HepG2 (cell line): ENCODE measurements around the gene ARHGAP15. TPM values are rescaled to one million over a fixed set of nuclear protein-coding genes. Genes with fewer than 3 reads are reported as not detected.

ENCODE experiments used
- ATAC-seq: fragments of 200-7000 bp; cut with Tn5 transposase; 3 replicates; pipeline ENCODE4 v1.9.1; 2020; ENCODE audit warnings: mild to moderate bottlenecking, moderate library complexity
- BruUV-seq: library from RNA; stranded (reverse); fragments of 400-500 nt; replicated peaks from 2 replicates; lab custom pipeline; 2021; lab: Mats Ljungman, UMichigan
- CTCF ChIA-PET: fragments of 300-600 bp; formaldehyde crosslinking; extraction: SDS; loops from one replicate; lab custom pipeline; 2021; ENCODE audit warnings: low total read pairs, inconsistent platforms, low intra/inter-chr PET ratio; lab: Yijun Ruan, JAX
- POLR2A ChIA-PET: fragments of 350-600 bp; sonication (Branson Sonifier 250); formaldehyde crosslinking; loops from one replicate; lab custom pipeline; 2020; ENCODE audit warnings: antibody characterized with exemption, inconsistent platforms; lab: Yijun Ruan, JAX
- DNase-seq: peaks from one replicate; pipeline ENCODE4 v3.0.0-alpha.2; 2015; ENCODE audit warnings: low spot score
- FAIRE-seq: peaks from 3 replicates; lab custom pipeline; 2011; peaks lifted over from hg19 to GRCh38; lab: Jason Lieb, UNC
- H2AFZ ChIP-seq: one replicate; pipeline ENCODE4 v1.6.1; 2011; ENCODE audit warnings: low read length, inconsistent platforms
- H3K27ac ChIP-seq: fragments of 300-600 bp; 3 replicates; pipeline ENCODE4 v1.8.0; 2011; ENCODE audit warnings: mixed run types, mild to moderate bottlenecking, mixed read lengths, low read length, inconsistent platforms; ENCODE audit not compliant: insufficient read depth; ENCODE audit errors: extremely low read length
- H3K27me3 ChIP-seq, 2 experiments: fragments of 200-600 bp in 1 of 2; 2 replicates in 1 of 2; 3 replicates in 1 of 2; pipeline versions ENCODE4 v1.6.0 to v1.8.0; 2011; ENCODE audit warnings: low read length in 2 of 2, mild to moderate bottlenecking in 2 of 2, moderate library complexity in 2 of 2, inconsistent platforms in 1 of 2; ENCODE audit not compliant: insufficient read depth in 2 of 2, control insufficient read depth in 1 of 2
- H3K36me3 ChIP-seq, 2 experiments: fragments of 200-600 bp in 1 of 2; replicated peaks in 1 of 2; 2 replicates in 1 of 2; 3 replicates in 1 of 2; pipeline versions ENCODE4 v1.5.1 to v1.8.0; 2011; ENCODE audit warnings: low read length in 2 of 2, inconsistent platforms in 1 of 2; ENCODE audit not compliant: insufficient read depth in 2 of 2, control insufficient read depth in 1 of 2
- H3K4me1 ChIP-seq: 2 replicates; pipeline ENCODE4 v1.5.1; 2012; ENCODE audit warnings: low read length, inconsistent platforms; ENCODE audit not compliant: insufficient read depth
- H3K4me2 ChIP-seq: 2 replicates; pipeline ENCODE4 v1.6.0; 2011; ENCODE audit warnings: low read depth, low read length, inconsistent platforms
- H3K4me3 ChIP-seq, 3 experiments: fragments of 200-600 bp in 1 of 3; sonication (generic), shearing (Covaris generic) in 1 of 3; replicated peaks in 1 of 3; 2 replicates each; pipeline ENCODE4 v1.5.1; 2011 to 2016; ENCODE audit warnings: low read length in 3 of 3, inconsistent platforms in 2 of 3, low read depth in 2 of 3, mild to moderate bottlenecking in 2 of 3, control low read depth in 1 of 3, mixed read lengths in 1 of 3; ENCODE audit not compliant: insufficient read depth in 1 of 3
- H3K79me2 ChIP-seq: one replicate; pipeline ENCODE4 v1.6.1; 2011; ENCODE audit warnings: low read length, inconsistent platforms; ENCODE audit not compliant: insufficient read depth
- H3K9ac ChIP-seq: 2 replicates; pipeline ENCODE4 v1.6.0; 2011; ENCODE audit warnings: mild to moderate bottlenecking, low read depth, low read length, inconsistent platforms; ENCODE audit not compliant: insufficient read depth
- H3K9me3 ChIP-seq: 2 replicates; pipeline ENCODE4 v1.5.1; 2012; ENCODE audit warnings: mild to moderate bottlenecking, low read length
- H4K20me1 ChIP-seq: 2 replicates; pipeline ENCODE4 v1.6.0; 2011; ENCODE audit warnings: inconsistent platforms, mild to moderate bottlenecking, low read length, moderate library complexity; ENCODE audit not compliant: insufficient read depth
- ERF ChIP-seq: IDR thresholded peaks from 2 replicates; pipeline ENCODE4 v1.6.1; 2018; ENCODE audit warnings: missing biosample characterization, missing genetic modification reagents
- HNRNPL ChIP-seq: fragments of 200-400 bp; formaldehyde crosslinking; IDR thresholded peaks from 2 replicates; pipeline ENCODE4 v1.6.1; 2017; ENCODE audit warnings: mild to moderate bottlenecking, low read depth, low read length
- HNRNPUL1 ChIP-seq: fragments of 200-400 bp; formaldehyde crosslinking; IDR thresholded peaks from 2 replicates; pipeline ENCODE4 v1.6.1; 2017; ENCODE audit warnings: low read depth, mild to moderate bottlenecking, low read length, moderate library complexity
- HOXD1 ChIP-seq: sonication (generic); formaldehyde crosslinking; IDR thresholded peaks from 2 replicates; pipeline ENCODE4 v1.5.0; 2020; ENCODE audit warnings: missing genetic modification reagents
- JUN ChIP-seq: sonication (generic); formaldehyde crosslinking; IDR thresholded peaks from 2 replicates; pipeline ENCODE4 v1.4.0; 2020; ENCODE audit warnings: mild to moderate bottlenecking, missing genetic modification reagents
- KLF13 ChIP-seq: sonication (generic); formaldehyde crosslinking; IDR thresholded peaks from 2 replicates; pipeline ENCODE4 v1.4.0; 2020; ENCODE audit warnings: mild to moderate bottlenecking, missing genetic modification reagents
- PHF5A ChIP-seq: IDR thresholded peaks from one replicate; pipeline ENCODE4 v1.6.1; 2018; ENCODE audit warnings: low read depth, missing genetic modification reagents; ENCODE audit not compliant: unreplicated experiment
- RFX3 ChIP-seq: IDR thresholded peaks from 2 replicates; pipeline ENCODE4 v1.6.1; 2016; ENCODE audit warnings: missing biosample characterization, missing genetic modification reagents
- RFXAP ChIP-seq: sonication (generic); formaldehyde crosslinking; IDR thresholded peaks from 2 replicates; pipeline ENCODE4 v1.4.0; 2020; ENCODE audit warnings: missing genetic modification reagents, borderline replicate concordance
- SIX1 ChIP-seq: sonication (generic); formaldehyde crosslinking; IDR thresholded peaks from 2 replicates; pipeline ENCODE4 v1.4.0; 2020; ENCODE audit warnings: missing genetic modification reagents, borderline replicate concordance
- SP140L ChIP-seq: sonication (generic); formaldehyde crosslinking; IDR thresholded peaks from 2 replicates; pipeline ENCODE4 v1.4.0; 2020; ENCODE audit warnings: missing genetic modification reagents, borderline replicate concordance
- SUZ12 ChIP-seq: fragments of 150-350 bp; IDR thresholded peaks from 2 replicates; pipeline ENCODE4 v1.6.1; 2014; ENCODE audit warnings: low read depth, low read length
- TARDBP ChIP-seq: sonication (generic); formaldehyde crosslinking; IDR thresholded peaks from 2 replicates; pipeline ENCODE4 v1.8.0; 2022; ENCODE audit warnings: mild to moderate bottlenecking, missing genetic modification reagents
- ZNF605 ChIP-seq: sonication (generic); formaldehyde crosslinking; IDR thresholded peaks from 2 replicates; pipeline ENCODE4 v1.8.0; 2022; ENCODE audit warnings: mild to moderate bottlenecking, missing genetic modification reagents
- ZNF607 ChIP-seq: sonication (generic); formaldehyde crosslinking; IDR thresholded peaks from 2 replicates; pipeline ENCODE4 v1.5.1; 2020; ENCODE audit warnings: missing genetic modification reagents, mild to moderate bottlenecking, borderline replicate concordance
- in situ Hi-C: cut with HindIII; loops from 2 replicates; pipeline ENCODE4 v1.10.0; 2017; ENCODE audit warnings: low pct_unique_long_range_greater_than_20kb; ENCODE audit not compliant: extremely low pct_ligation_motif_present
- intact Hi-C: fragments of 100-400 bp; cut with micrococcal nuclease; formaldehyde crosslinking; loops from one replicate; pipeline ENCODE4 v1.10.0; 2022; ENCODE audit not compliant: unreplicated experiment
- polyA plus RNA-seq, 8 experiments: library from polyadenylated mRNA; depleted of rRNA in 3 of 8; stranded (reverse) in 7 of 8; unstranded in 1 of 8; fragments of >200 nt; fragmentation: Illumina TruSeq in 4 of 8; extraction: Trizol in 4 of 8; gene quantifications; 2 replicates each; pipeline versions ENCODE4 v1.2.1 to v1.2.3, GENCODE V29; 2011 to 2016; ENCODE audit warnings: low read depth in 4 of 8, missing spikeins in 1 of 8, mixed read lengths in 1 of 8; ENCODE audit not compliant: insufficient read depth in 1 of 8
- total RNA-seq, 5 experiments: library from RNA; depleted of rRNA; stranded (reverse); fragments of >200 nt; fragmentation: Illumina TruSeq; extraction: Trizol; gene quantifications; 2 replicates each; pipeline ENCODE4 v1.2.3, GENCODE V29; 2016; ENCODE audit warnings: low read depth in 1 of 5
- TF ChIP-seq, protein P1 (sequence below): sonication (generic); formaldehyde crosslinking; IDR thresholded peaks from 2 replicates; pipeline ENCODE4 v1.4.0; 2020; ENCODE audit warnings: missing genetic modification reagents, mild to moderate bottlenecking, borderline replicate concordance
- TF ChIP-seq, protein P2 (sequence below): sonication (generic); formaldehyde crosslinking; IDR thresholded peaks from 2 replicates; pipeline ENCODE4 v1.4.0; 2020; ENCODE audit warnings: missing genetic modification reagents, mild to moderate bottlenecking, borderline replicate concordance

Gene ARHGAP15
- total and polyA plus RNA-seq, 2 of the 13 experiments (the other 11 are each of a cell fraction or from before 2014, with no cell fraction given): 0.04 TPM; not detected in 1

DNA sequence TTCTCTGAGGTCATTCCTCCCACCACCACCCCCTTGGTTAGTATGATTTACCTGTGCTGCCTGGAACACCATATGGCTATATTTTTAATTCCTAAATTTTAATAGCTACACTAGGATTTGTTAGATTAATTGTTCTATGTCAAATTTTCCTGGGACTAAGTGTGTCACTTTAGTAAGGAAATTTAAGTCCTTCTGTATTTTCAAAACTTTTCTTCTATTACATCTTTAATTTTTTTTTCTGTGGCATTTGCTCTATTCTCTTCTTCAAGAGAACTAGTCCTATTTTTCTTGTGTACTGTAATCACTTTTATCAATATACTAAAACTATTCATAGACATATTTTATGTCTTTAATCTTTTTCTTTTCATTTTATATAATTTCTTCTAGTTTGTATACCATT, 456.9 kb downstream of the ARHGAP15 start:
- FAIRE-seq: no peak
- Histone ChIP-seq H2AFZ (no peak overlapping the region), H3K9me3 (no peaks in the 10 kb centered on the region), H4K20me1 (no peaks in the 10 kb centered on the region), H3K4me2 (no peak overlapping the region), H3K27ac (no peak overlapping the region), H3K79me2 (no peaks in the 10 kb centered on the region), H3K4me1 (no peaks in the 10 kb centered on the region), H3K27me3 (no peaks in the 10 kb centered on the region)
- no peak for DNase-seq
- intact Hi-C loops: no loop called here
- no peak for ATAC-seq
- TF ChIP-seq ERF (no peak), SUZ12 (no peak), HNRNPUL1 (no peak), TARDBP (CRISPR knock-in tag) (no peak), KLF13 (CRISPR knock-in tag) (no peak), RFX3 (no peak), HNRNPL (no peak), HOXD1 (no peak), RFXAP (CRISPR knock-in tag) (no peak), SP140L (no peak), ZNF607 (no peak), SIX1 (CRISPR knock-in tag) (no peak), ZNF605 (CRISPR knock-in tag) (no peak), PHF5A (no peak), JUN (CRISPR knock-in tag) (no peak)
- TF ChIP-seq, protein P1, sequence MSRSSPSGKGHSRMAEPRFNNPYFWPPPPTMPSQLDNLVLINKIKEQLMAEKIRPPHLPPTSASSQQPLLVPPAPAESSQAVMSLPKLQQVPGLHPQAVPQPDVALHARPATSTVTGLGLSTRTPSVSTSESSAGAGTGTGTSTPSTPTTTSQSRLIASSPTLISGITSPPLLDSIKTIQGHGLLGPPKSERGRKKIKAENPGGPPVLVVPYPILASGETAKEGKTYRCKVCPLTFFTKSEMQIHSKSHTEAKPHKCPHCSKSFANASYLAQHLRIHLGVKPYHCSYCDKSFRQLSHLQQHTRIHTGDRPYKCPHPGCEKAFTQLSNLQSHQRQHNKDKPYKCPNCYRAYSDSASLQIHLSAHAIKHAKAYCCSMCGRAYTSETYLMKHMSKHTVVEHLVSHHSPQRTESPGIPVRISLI: no peak
- TF ChIP-seq, protein P2, sequence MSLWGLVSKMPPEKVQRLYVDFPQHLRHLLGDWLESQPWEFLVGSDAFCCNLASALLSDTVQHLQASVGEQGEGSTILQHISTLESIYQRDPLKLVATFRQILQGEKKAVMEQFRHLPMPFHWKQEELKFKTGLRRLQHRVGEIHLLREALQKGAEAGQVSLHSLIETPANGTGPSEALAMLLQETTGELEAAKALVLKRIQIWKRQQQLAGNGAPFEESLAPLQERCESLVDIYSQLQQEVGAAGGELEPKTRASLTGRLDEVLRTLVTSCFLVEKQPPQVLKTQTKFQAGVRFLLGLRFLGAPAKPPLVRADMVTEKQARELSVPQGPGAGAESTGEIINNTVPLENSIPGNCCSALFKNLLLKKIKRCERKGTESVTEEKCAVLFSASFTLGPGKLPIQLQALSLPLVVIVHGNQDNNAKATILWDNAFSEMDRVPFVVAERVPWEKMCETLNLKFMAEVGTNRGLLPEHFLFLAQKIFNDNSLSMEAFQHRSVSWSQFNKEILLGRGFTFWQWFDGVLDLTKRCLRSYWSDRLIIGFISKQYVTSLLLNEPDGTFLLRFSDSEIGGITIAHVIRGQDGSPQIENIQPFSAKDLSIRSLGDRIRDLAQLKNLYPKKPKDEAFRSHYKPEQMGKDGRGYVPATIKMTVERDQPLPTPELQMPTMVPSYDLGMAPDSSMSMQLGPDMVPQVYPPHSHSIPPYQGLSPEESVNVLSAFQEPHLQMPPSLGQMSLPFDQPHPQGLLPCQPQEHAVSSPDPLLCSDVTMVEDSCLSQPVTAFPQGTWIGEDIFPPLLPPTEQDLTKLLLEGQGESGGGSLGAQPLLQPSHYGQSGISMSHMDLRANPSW (CRISPR knock-in tag): no peak
- TF ChIP-seq, all 625 proteins: peak for 0
- H3K36me3 ChIP-seq: no peaks in the 10 kb centered on the region
- POLR2A ChIA-PET: no interaction called here
- H3K4me3 ChIP-seq: no peak overlapping the region
- in situ Hi-C loops: no loop called here
- CTCF ChIA-PET: no interaction called here
- H3K9ac ChIP-seq: no peak overlapping the region
- no TSS peak for BruUV-seq
